ENCODE results near the gene FBXL15. TPM values are rescaled to one million over a fixed set of nuclear protein-coding genes. Genes with fewer than 3 reads are reported as not detected.

Gene FBXL15
- total and polyA plus RNA-seq, 2 of the 13 experiments (the other 11 are each of a cell fraction or from before 2014, with no cell fraction given): 4.3 to 8.3 TPM

- TF ChIP-seq LRRFIP1 (CRISPR knock-in tag; conservative IDR thresholded peaks at IDR 0.05) (no peak; the same call in 1 of the 2 replicates), CHD4 (IDR thresholded peaks at IDR 0.05; ENCODE audit: borderline replicate concordance, low read length) (no peak), MED8 (CRISPR knock-in tag; IDR thresholded peaks at IDR 0.05; ENCODE audit: insufficient replicate concordance) (peak; percentile 1), ZBTB42 (CRISPR knock-in tag; IDR thresholded peaks at IDR 0.05) (no peak; the same call in 1 of the 2 replicates), ARNTL (CRISPR knock-in tag; IDR thresholded peaks at IDR 0.05) (peak; percentile 65), ZFP36L2 (CRISPR knock-in tag; IDR thresholded peaks at IDR 0.05) (peak; percentile 47; the same call in 1 of the 2 replicates), GMEB1 (CRISPR knock-in tag; IDR thresholded peaks at IDR 0.05; ENCODE audit: borderline replicate concordance) (peak; percentile 79), ATF2 (CRISPR knock-in tag; IDR thresholded peaks at IDR 0.05) (peak; percentile 85), MBD4 (IDR thresholded peaks at IDR 0.05; ENCODE audit: borderline replicate concordance, low read length) (no peak), ATAD3A (CRISPR knock-in tag; IDR thresholded peaks at IDR 0.05) (no peak), RFXANK (CRISPR knock-in tag; IDR thresholded peaks at IDR 0.05) (peak; percentile 34; the same call in 1 of the 2 replicates), MXD1 (CRISPR knock-in tag; IDR thresholded peaks at IDR 0.05) (peak; percentile 45; the same call in 1 of the 2 replicates), CEBPZ (IDR thresholded peaks at IDR 0.05; ENCODE audit: low read length) (no peak), REST (IDR thresholded peaks at IDR 0.05; ENCODE audit: borderline replicate concordance in 1 of 2, low read depth in 1 of 2, low read length in 2 of 2) (peak in 1 of 2 experiments; percentile 51; a peak in 2 of 4 replicates)
Measured at GRCh38 chr10:102420714-102421506, at the start of gene FBXL15 (continued).

Data from HepG2 (cell line).